KG1 (cell line): ENCODE results near the gene RPS2.
A peak's percentile ranks its signal among the peaks of the same experiment; 100 is the strongest.
"Not testable (repeated sequence)": the region's sequence is repeated elsewhere in the genome, so short reads cannot be mapped to it uniquely, and the experiment has no call there.

Source experiments
- DNase-seq: peaks from one replicate; lab custom pipeline; 2025; lab: John Stamatoyannopoulos, UW

The RPS2 gene

GRCh38 chr16:1941162-1942046, 23.2 kb downstream of the RPS2 start:
- DNase-seq: no peak

GRCh38 chr16:1940273-1941161, 24.1 kb downstream of the RPS2 start:
- DNase-seq: no peak

- DNase-seq: not testable (repeated sequence)
Observed at GRCh38 chr16:1939833-1940232, 24.8 kb downstream of the RPS2 start.

GRCh38 chr16:1938910-1939309, 25.7 kb downstream of the RPS2 start:
- DNase-seq: no peak

- DNase-seq: no peak
Observed at GRCh38 chr16:1938316-1938715, 26.3 kb downstream of the RPS2 start.

GRCh38 chr16:1936945-1937479, 27.6 kb downstream of the RPS2 start:
- no peak for DNase-seq

- no peak for DNase-seq
Observed at GRCh38 chr16:1933097-1933661, 31.4 kb downstream of the RPS2 start.

- no peak for DNase-seq
Observed at GRCh38 chr16:1932050-1933028, 32.3 kb downstream of the RPS2 start.

GRCh38 chr16:1930338-1930720, 34.3 kb downstream of the RPS2 start:
- no peak for DNase-seq

- peak; percentile 78 for DNase-seq
Observed at GRCh38 chr16:1929578-1930337, 34.9 kb downstream of the RPS2 start.

GRCh38 chr16:1929105-1929504, 35.5 kb downstream of the RPS2 start:
- DNase-seq: no peak

- no peak for DNase-seq
Observed at GRCh38 chr16:1926271-1926670, 38.4 kb downstream of the RPS2 start.

- DNase-seq: no peak
Observed at GRCh38 chr16:1924095-1924494, 40.5 kb downstream of the RPS2 start.

GRCh38 chr16:1923299-1924034, 41.2 kb downstream of the RPS2 start:
- no peak for DNase-seq

GRCh38 chr16:1922357-1922756, 42.3 kb downstream of the RPS2 start:
- no peak for DNase-seq

GRCh38 chr16:1920727-1921171, 43.9 kb downstream of the RPS2 start:
- DNase-seq: no peak

GRCh38 chr16:1920122-1920521, 44.5 kb downstream of the RPS2 start:
- DNase-seq: not testable (repeated sequence)

GRCh38 chr16:1919327-1919998, 45.2 kb downstream of the RPS2 start:
- no peak for DNase-seq
